Omental fat pad (tissue), 4 donors: ENCODE results near the gene POLR3A. TPM values are rescaled to one million over a fixed set of nuclear protein-coding genes. Genes with fewer than 3 reads are reported as not detected.
"Not testable (repeated sequence)": the region's sequence is repeated elsewhere in the genome, so short reads cannot be mapped to it uniquely, and the experiment has no call there.

Experiments used
- ATAC-seq: fragments of 150-250 bp; one replicate; pipeline ENCODE4 v1.9.1; 2016; ENCODE audit warnings: mild to moderate bottlenecking, moderate library complexity; ENCODE audit not compliant: low FRiP score
- DNase-seq: peaks from one replicate; pipeline ENCODE4 v3.0.0-alpha.2; 2019; ENCODE audit warnings: low spot score
- CTCF ChIP-seq, 3 donors: fragments of 450-650 bp; IDR thresholded peaks; one replicate each; pipeline ENCODE4 v1.5.1; 2016 to 2017; ENCODE audit warnings: antibody characterized with exemption in 3 of 3, mild to moderate bottlenecking in 3 of 3, moderate library complexity in 2 of 3
- total RNA-seq, 4 donors: library from RNA; depleted of rRNA; stranded (reverse); fragments of >200 nt; gene quantifications; one replicate each; pipeline ENCODE4 v1.1.0, GENCODE V29; 2016

The POLR3A gene
- total RNA-seq, 4 donors from 2014 or later = 9.6 to 18.5 (median 13.0) TPM

DNA sequence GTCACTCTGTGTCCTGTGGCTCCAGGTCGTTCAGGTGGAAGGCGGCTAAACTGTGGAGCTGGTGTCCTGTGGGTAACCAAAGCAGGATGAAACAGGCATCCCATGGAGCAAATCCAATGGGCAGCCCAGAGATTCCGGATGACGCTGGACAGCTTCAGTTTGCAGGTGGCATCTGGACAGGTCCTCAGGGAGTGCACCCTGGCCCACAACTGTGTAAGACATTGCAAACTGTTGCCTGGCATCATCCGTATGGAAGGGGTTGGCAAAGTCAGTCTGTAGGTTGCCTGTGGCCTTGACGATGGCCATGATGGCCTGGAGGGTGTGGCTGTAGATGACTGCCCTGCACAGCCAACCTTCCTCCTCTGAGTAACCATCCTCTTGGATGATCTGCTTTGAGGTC lies 39.8 kb upstream of the POLR3A start:
- DNase-seq (no peak), ATAC-seq (no peak)
- no peak for TF ChIP-seq CTCF (IDR thresholded peaks at IDR 0.05)

DNA sequence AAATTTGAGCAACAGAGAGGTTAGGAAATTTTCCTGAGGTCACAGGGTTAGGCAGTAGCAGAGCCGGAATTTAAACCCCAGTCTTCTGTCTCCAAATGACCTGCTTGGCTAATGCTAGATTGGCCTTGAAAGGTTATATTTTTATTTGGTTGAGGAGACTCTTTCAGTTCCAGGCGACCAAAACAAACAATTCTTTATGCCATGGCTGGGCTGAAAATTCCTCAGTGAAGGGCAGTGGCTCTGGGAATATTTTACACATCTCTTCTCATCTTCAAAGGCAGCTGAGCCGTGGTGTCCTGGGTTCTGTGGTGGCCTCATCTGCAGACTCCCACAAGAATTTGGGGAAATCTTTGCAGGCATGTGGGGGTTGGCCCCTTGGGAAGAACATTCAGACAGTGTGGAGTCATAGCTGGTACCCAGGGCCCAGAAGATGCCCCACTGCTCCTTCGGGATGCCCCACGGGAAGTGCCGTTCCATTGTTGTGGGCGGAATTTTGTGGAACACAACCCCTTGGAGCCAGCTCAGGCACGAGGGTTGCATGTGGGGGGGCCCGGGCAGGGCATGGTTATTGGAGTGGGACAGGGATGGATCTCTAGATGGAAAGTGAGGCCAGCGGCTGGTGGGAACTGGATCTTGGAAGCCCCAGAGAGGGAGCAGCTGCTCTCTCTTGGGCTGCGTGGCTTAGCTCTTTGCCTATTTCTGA lies 37.6 kb upstream of the POLR3A start:
- DNase-seq (no peak), ATAC-seq (no peak)
- TF ChIP-seq CTCF (IDR thresholded peaks at IDR 0.05) = no peak

- ATAC-seq (peak; percentile 37), DNase-seq (no peak)
- TF ChIP-seq CTCF (IDR thresholded peaks at IDR 0.05) = no peak
These were observed 36.7 kb upstream of the POLR3A start for GRCh38 chr10:78066012-78066411.

- DNase-seq (no peak), ATAC-seq (no peak)
- TF ChIP-seq CTCF (IDR thresholded peaks at IDR 0.05) = no peak
These were observed 36.3 kb upstream of the POLR3A start for GRCh38 chr10:78065611-78066010.

DNA sequence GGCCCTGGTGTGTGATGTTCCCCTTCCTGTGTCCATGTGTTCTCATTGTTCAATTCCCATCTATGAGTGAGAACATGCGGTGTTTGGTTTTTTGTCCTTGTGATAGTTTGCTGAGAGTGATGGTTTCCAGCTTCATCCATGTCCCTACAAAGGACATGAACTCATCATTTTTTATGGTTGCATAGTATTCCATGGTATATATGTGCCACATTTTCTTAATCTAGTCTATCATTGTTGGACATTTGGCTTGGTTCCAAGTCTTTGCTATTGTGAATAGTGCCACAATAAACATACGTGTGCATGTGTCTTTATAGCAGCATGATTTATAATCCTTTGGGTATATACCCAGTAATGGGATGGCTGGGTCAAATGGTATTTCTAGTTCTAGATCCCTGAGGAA lies 35.6 kb upstream of the POLR3A start:
- ATAC-seq, DNase-seq: not testable (repeated sequence)

GRCh38 chr10:78063236-78063635 lies 33.9 kb upstream of the POLR3A start:
- no peak for DNase-seq
- ATAC-seq = no peak
- no peak for TF ChIP-seq CTCF (IDR thresholded peaks at IDR 0.05)

DNA sequence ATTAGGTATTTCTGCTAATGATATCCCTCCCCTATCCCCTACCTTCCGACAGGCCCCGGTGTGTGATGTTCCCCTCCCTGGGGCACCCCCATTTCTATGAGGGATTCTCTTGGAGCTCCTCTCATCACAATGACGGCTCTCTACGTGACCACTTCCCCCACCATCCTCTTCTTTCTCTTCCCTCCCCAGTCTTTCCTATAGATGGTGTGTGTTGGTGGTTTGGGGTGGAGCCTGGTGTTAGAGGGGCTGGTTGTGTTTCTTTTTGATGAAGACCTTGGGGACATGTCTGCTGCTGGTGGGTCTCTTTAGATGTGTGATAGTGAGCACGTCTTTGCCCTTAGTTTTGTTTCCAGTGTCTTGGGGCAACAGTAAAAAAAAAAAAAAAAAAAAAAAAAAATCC lies 33.0 kb upstream of the POLR3A start:
- DNase-seq (no peak), ATAC-seq (no peak)
- no peak for TF ChIP-seq CTCF (IDR thresholded peaks at IDR 0.05)
